Activated CD4-positive, alpha-beta T cell treated with anti-CD3 and anti-CD28 coated beads, Interleukin-2, amount 50 U/mL, for 24 hours (primary cell): ENCODE data around the gene MRAP.
A peak's percentile ranks its signal among the peaks of the same experiment; 100 is the strongest.
"Not testable (repeated sequence)": the region's sequence is repeated elsewhere in the genome, so short reads cannot be mapped to it uniquely, and the experiment has no call there.

Source experiments
- DNase-seq, 2 donors: peaks; one replicate each; pipeline ENCODE4 v3.0.0-alpha.2; 2020; ENCODE audit warnings: low read depth in 1 of 2, low spot score in 1 of 2

Gene MRAP

GRCh38 chr21:32298658-32299081, at the start of gene MRAP:
TSS of gene MRAP (plus strand) at chr21:32298855. CDS start at chr21:32298972, 117 bp downstream.
- no peak for DNase-seq

GRCh38 chr21:32249511-32250280, 49.0 kb upstream of the MRAP start:
- DNase-seq, result no peak

- DNase-seq, result no peak
Measured at GRCh38 chr21:32252136-32252535, 46.5 kb upstream of the MRAP start.

DNA sequence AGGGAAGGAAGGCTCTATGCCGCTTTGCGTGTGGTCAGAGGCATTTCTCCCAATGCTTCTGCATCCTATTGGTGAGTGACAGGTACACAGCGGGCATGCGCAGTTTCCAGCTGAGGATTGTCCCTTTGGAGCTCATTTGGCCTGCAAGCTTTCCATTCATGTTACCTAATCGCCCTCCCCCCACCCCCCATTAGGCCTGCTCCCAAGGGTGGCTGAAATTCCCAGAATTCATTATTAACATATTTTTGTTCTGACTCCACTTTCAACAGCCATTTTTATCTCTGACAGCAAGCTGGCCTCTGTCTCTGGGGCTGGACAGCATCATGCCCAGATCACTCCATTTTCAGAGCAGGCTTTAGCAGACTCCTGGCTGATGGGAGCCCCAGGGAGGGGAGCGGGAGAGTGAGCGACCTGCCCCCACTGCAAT, 45.4 kb upstream of the MRAP start:
- DNase-seq, result no peak

GRCh38 chr21:32256251-32256650, 42.4 kb upstream of the MRAP start:
- DNase-seq, result no peak

- no peak for DNase-seq
Measured at GRCh38 chr21:32256873-32257620, 41.6 kb upstream of the MRAP start.

DNA sequence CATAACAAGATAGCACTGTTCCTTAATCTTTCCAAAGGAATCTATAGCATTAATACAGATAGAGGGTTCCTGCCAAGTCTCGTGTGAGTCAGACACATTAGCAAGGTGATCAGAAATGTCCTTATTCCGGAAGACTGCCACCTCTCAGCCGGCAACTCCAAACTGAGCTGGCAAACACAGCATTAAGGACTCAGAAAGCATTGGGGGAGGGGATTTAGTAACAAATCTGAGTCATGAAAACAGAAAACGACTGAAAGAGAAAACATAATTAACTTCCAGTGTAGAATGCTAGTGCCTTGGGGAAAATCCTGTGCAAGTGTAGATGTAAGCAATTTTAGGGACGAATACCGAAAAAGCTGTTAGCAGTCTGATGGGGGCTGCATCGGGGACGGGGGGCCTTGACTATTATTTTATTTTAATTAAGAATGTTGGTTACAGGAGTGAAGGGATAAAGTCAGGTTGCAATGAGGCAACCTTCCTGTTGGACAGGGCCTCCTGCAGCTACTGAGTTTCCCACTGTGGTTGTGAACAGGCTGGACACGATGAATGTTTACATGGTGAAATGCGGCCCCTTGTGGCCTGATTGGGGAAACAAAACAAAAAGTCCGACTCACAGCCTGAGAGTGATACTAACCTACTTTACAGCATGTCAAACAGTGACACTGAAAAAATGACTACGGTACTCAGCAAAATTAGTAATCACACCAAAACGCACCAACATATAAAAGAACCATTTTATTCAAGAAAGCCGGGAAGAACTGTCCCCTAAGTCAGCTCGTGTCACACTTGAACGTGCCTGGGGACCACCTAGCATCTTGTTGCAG, 40.5 kb upstream of the MRAP start:
- no peak for DNase-seq

DNA sequence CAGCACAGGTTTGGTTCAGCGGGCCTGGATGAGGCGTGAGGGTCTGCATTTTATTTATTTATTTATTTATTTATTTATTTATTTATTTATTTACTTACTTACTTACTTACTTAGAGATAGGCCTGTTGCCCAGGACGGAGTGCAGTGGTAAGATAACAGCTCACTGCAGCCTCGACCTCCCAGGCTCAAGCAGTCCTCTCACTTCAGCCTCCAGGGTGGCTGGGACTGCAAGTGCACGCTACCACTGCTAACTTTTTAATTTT, 39.9 kb upstream of the MRAP start:
- not testable (repeated sequence) for DNase-seq

DNA sequence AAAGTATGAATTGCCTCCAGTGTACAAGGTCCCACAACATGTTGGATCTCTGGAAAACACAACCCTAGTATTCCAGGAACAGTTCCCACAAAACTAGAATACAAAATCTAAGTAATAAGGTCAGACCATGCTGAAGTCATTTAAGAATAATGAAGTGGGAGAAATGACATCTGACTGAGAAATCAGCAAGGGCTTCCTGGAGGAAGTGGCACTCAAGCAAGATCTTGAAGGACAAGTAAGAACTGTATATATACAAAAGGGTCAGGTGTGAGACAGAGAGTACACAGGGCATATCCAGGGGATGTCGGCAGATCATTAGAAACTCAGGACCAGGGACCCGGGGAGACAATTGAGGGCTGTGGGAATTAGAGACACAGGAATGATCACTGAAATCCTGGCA, 38.5 kb upstream of the MRAP start:
- no peak for DNase-seq

- DNase-seq, result no peak
Measured at GRCh38 chr21:32261929-32262328, 36.7 kb upstream of the MRAP start.

GRCh38 chr21:32265321-32265720, 33.3 kb upstream of the MRAP start:
- not testable (repeated sequence) for DNase-seq

GRCh38 chr21:32270748-32271147, 27.9 kb upstream of the MRAP start:
- DNase-seq, result no peak

- DNase-seq, result no peak
Measured at GRCh38 chr21:32276671-32277070, 22.0 kb upstream of the MRAP start.

DNA sequence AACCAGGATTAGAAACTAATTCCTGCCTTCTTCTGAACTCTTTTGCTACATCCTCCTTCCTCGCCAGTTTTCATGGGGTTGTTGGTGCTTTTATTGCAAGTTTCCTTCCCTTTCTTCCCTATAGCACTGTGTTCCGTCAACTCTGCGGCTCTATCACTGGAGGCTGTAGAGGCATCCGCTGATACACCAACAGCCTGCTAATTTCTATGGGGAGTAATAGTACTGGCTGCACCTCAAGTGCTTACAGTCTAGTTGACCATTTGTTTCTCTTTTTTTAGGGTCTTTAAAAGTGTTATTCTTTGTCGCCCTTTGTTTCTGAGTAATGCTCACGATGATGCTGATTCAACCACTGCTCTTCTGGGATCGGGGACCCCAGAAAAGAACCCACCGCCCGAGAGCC, 20.6 kb upstream of the MRAP start:
- DNase-seq, result no peak

- peak; percentile 97 for DNase-seq
Measured at GRCh38 chr21:32278518-32279376, 19.9 kb upstream of the MRAP start, which contains the start of gene MIS18A. TSS of gene MIS18A (minus strand) at chr21:32279049. CDS start at chr21:32279014, 35 bp downstream.

GRCh38 chr21:32279377-32279680, 19.3 kb upstream of the MRAP start:
- no peak for DNase-seq

DNA sequence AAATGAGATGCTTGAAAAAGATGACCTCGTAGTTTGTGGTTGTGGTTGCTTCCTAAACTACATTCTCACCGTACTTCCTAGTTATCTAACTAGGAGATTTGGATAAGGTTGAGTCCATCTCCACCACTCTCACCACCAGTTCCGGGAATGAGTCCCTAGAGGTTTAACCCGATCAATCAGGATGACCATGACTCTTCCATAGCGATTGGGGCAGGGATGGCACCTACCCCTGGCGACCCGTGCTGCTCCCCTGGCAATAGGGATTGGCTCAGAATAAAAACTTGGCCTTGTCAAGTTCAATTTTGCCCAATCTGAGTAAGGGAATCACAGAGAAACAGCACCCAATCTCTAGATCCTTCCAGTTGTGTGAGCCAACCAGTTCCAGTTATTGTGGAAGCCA, 17.1 kb upstream of the MRAP start:
- no peak for DNase-seq

DNA sequence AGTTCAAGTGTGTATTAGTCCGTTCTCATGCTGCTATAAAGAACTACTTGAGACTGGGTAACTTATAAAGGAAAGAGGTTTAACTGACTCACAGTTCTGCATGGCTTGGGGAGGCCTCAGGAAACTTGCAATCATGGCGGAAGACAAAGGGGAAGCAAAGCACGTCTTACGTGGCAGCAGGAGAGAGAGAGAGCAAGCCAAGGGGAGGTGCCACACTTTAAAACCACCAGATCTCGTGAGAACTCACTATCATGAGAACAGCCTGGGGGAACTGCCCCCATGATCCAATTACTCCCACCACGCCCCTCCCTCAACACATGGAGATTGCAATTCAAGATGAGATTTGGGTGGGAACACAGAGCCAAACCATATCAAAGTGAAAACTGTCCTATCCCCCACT, 15.7 kb upstream of the MRAP start:
- DNase-seq, result no peak

- no peak for DNase-seq
Measured at GRCh38 chr21:32285476-32285875, 13.2 kb upstream of the MRAP start.

DNA sequence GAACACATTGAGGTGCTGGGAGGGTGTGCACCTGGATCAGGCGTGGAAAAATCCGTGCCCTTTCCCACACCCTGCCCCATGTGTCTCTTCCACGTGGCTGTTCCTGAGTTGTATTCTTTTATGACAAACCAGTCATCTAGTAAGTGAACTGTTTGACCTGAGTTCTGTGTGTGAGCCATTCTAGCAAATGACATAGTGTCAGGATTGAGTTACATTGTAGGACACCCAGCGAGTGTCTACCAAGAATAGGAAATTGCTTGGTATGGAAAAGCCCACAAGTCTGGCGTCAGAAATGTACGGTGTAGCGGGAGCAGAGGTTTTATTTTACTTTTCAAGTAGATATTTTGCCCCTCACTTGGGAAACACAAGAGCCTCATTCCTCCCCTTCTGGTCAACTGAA, 1.2 kb upstream of the MRAP start:
- DNase-seq, result no peak

GRCh38 chr21:32298148-32298559, 501 bp upstream of the MRAP start:
- DNase-seq, result no peak
